ENCODE data around the gene PTPRN2.

Gene PTPRN2

DNA sequence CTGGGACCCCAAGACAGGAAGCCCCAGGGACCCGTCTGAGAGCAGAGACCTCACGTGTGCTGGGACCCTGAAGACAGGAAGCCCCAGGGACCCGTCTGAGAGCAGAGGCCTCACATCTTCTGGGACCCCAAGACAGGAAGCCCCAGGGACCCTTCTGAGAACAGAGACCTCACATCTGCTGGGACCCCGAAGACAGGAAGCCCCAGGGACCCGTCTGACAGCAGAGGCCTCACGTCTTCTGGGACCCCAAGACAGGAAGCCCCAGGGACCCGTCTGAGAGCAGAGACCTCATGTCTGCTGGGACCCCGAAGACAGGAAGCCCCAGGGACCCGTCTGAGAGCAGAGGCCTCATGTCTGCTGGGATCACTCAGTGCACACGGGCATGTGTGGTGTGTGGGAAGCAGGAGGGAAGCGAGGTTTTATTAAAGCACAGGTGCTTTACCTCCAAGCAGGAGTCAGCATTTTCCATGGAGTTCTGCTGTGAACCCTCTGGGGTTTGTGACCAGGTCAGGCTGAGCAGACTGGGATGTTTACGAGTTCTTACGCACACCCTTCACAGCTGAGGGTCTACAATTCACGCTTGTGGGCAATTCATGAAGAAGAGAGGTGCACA lies 660.2 kb downstream of the PTPRN2 start:
- Histone ChIP-seq H3K9ac (ENCODE audit: low read depth in 1 of 2, low read length in 2 of 2) (no peak overlapping the region), H3K36me3 (ENCODE audit: control insufficient read depth in 2 of 2, insufficient read depth in 2 of 2, low read length in 2 of 2) (no peaks in the 10 kb centered on the region), H3K27ac (ENCODE audit: low read depth in 2 of 2, low read length in 2 of 2) (no peak overlapping the region), H3K27me3 (ENCODE audit: control insufficient read depth in 2 of 2, insufficient read depth in 2 of 2, low read length in 2 of 2) (no peaks in the 10 kb centered on the region), H3K4me1 (ENCODE audit: control insufficient read depth in 2 of 2, insufficient read depth in 2 of 2, low read length in 2 of 2) (no peaks in the 10 kb centered on the region), H3K9me3 (ENCODE audit: control insufficient read depth in 2 of 2, low read length in 2 of 2) (no peaks in the 10 kb centered on the region), H3K4me3 (ENCODE audit: low read length in 2 of 2) (no peak overlapping the region)

- no peak overlapping the region for H3K4me3 ChIP-seq (ENCODE audit: low read length in 2 of 2)
- H3K9me3 ChIP-seq (ENCODE audit: control insufficient read depth in 2 of 2, low read length in 2 of 2) = no peaks in the 10 kb centered on the region
- H3K36me3 ChIP-seq (ENCODE audit: control insufficient read depth in 2 of 2, insufficient read depth in 2 of 2, low read length in 2 of 2) = no peaks in the 10 kb centered on the region
- no peaks in the 10 kb centered on the region for H3K27me3 ChIP-seq (ENCODE audit: control insufficient read depth in 2 of 2, insufficient read depth in 2 of 2, low read length in 2 of 2)
- H3K4me1 ChIP-seq (ENCODE audit: control insufficient read depth in 2 of 2, insufficient read depth in 2 of 2, low read length in 2 of 2) = no peaks in the 10 kb centered on the region
- no peak overlapping the region for H3K9ac ChIP-seq (ENCODE audit: low read depth in 1 of 2, low read length in 2 of 2)
- H3K27ac ChIP-seq (ENCODE audit: low read depth in 2 of 2, low read length in 2 of 2) = no peak overlapping the region
Measured at GRCh38 chr7:157926521-157927150, 661.0 kb downstream of the PTPRN2 start.

DNA sequence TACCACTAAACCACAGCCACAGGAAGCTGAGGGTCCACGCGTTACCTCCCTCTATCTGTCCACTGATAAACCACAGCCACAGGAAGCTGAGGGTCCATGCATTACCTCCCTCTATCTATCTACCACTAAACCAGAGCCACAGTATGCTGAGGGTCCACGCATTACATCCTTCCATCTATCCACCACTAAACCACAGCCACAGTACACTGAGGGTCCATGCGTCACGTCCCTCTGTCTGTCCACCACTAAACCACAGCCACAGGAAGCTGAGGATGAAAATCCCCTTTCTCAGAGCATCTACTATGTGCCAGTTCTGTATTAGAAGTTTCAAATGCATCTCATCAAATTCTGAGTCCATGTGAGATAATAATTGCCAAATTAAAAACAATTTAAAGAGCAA lies 661.5 kb downstream of the PTPRN2 start:
- Histone ChIP-seq H3K9ac (ENCODE audit: low read depth in 1 of 2, low read length in 2 of 2) (no peak overlapping the region), H3K9me3 (ENCODE audit: control insufficient read depth in 2 of 2, low read length in 2 of 2) (no peaks in the 10 kb centered on the region), H3K4me1 (ENCODE audit: control insufficient read depth in 2 of 2, insufficient read depth in 2 of 2, low read length in 2 of 2) (no peaks in the 10 kb centered on the region), H3K27ac (ENCODE audit: low read depth in 2 of 2, low read length in 2 of 2) (no peak overlapping the region), H3K27me3 (ENCODE audit: control insufficient read depth in 2 of 2, insufficient read depth in 2 of 2, low read length in 2 of 2) (no peaks in the 10 kb centered on the region), H3K4me3 (ENCODE audit: low read length in 2 of 2) (no peak overlapping the region), H3K36me3 (ENCODE audit: control insufficient read depth in 2 of 2, insufficient read depth in 2 of 2, low read length in 2 of 2) (no peaks in the 10 kb centered on the region)

DNA sequence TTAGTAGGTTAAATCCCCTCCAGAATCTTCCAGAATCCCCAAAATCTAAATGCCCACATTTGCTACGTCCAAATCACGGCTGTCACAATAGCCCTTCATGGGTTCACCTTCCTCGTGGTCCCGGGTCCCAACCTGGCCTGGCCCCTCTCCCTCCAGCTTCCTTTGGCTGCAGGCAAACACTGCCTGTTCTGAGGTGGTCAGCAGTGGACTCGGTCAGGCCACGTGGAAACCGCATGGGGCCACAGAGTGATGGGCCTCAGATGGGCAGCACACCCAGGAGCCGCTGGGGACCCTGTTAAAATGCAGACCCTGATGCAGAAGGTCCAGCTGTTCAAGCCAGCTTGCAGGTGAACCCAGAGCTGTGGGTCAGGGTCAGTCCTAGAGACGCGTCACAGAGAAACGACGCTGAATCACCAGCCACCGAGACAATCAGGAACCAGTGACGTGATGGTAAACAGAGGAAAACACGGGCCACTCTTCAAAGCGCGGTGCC lies 662.2 kb downstream of the PTPRN2 start:
- Histone ChIP-seq H3K27ac (ENCODE audit: low read depth in 2 of 2, low read length in 2 of 2) (no peak overlapping the region), H3K9me3 (ENCODE audit: control insufficient read depth in 2 of 2, low read length in 2 of 2) (no peaks in the 10 kb centered on the region), H3K27me3 (ENCODE audit: control insufficient read depth in 2 of 2, insufficient read depth in 2 of 2, low read length in 2 of 2) (no peaks in the 10 kb centered on the region), H3K4me1 (ENCODE audit: control insufficient read depth in 2 of 2, insufficient read depth in 2 of 2, low read length in 2 of 2) (no peaks in the 10 kb centered on the region), H3K36me3 (ENCODE audit: control insufficient read depth in 2 of 2, insufficient read depth in 2 of 2, low read length in 2 of 2) (no peaks in the 10 kb centered on the region), H3K9ac (ENCODE audit: low read depth in 1 of 2, low read length in 2 of 2) (no peak overlapping the region), H3K4me3 (ENCODE audit: low read length in 2 of 2) (no peak overlapping the region)

GRCh38 chr7:157923903-157924630 lies 663.6 kb downstream of the PTPRN2 start:
- no peaks in the 10 kb centered on the region for H3K4me1 ChIP-seq (ENCODE audit: control insufficient read depth in 2 of 2, insufficient read depth in 2 of 2, low read length in 2 of 2)
- H3K27me3 ChIP-seq (ENCODE audit: control insufficient read depth in 2 of 2, insufficient read depth in 2 of 2, low read length in 2 of 2) = no peaks in the 10 kb centered on the region
- H3K36me3 ChIP-seq (ENCODE audit: control insufficient read depth in 2 of 2, insufficient read depth in 2 of 2, low read length in 2 of 2) = no peaks in the 10 kb centered on the region
- H3K27ac ChIP-seq (ENCODE audit: low read depth in 2 of 2, low read length in 2 of 2) = no peak overlapping the region
- no peaks in the 10 kb centered on the region for H3K9me3 ChIP-seq (ENCODE audit: control insufficient read depth in 2 of 2, low read length in 2 of 2)
- no peak overlapping the region for H3K4me3 ChIP-seq (ENCODE audit: low read length in 2 of 2)
- H3K9ac ChIP-seq (ENCODE audit: low read depth in 1 of 2, low read length in 2 of 2) = no peak overlapping the region

- H3K36me3 ChIP-seq (ENCODE audit: control insufficient read depth in 2 of 2, insufficient read depth in 2 of 2, low read length in 2 of 2) = no peaks in the 10 kb centered on the region
- H3K27ac ChIP-seq (ENCODE audit: low read depth in 2 of 2, low read length in 2 of 2) = no peak overlapping the region
- no peaks in the 10 kb centered on the region for H3K4me1 ChIP-seq (ENCODE audit: control insufficient read depth in 2 of 2, insufficient read depth in 2 of 2, low read length in 2 of 2)
- H3K9me3 ChIP-seq (ENCODE audit: control insufficient read depth in 2 of 2, low read length in 2 of 2) = no peaks in the 10 kb centered on the region
- no peak overlapping the region for H3K9ac ChIP-seq (ENCODE audit: low read depth in 1 of 2, low read length in 2 of 2)
- no peak overlapping the region for H3K4me3 ChIP-seq (ENCODE audit: low read length in 2 of 2)
- no peaks in the 10 kb centered on the region for H3K27me3 ChIP-seq (ENCODE audit: control insufficient read depth in 2 of 2, insufficient read depth in 2 of 2, low read length in 2 of 2)
Measured at GRCh38 chr7:157922576-157922975, 665.0 kb downstream of the PTPRN2 start.

DNA sequence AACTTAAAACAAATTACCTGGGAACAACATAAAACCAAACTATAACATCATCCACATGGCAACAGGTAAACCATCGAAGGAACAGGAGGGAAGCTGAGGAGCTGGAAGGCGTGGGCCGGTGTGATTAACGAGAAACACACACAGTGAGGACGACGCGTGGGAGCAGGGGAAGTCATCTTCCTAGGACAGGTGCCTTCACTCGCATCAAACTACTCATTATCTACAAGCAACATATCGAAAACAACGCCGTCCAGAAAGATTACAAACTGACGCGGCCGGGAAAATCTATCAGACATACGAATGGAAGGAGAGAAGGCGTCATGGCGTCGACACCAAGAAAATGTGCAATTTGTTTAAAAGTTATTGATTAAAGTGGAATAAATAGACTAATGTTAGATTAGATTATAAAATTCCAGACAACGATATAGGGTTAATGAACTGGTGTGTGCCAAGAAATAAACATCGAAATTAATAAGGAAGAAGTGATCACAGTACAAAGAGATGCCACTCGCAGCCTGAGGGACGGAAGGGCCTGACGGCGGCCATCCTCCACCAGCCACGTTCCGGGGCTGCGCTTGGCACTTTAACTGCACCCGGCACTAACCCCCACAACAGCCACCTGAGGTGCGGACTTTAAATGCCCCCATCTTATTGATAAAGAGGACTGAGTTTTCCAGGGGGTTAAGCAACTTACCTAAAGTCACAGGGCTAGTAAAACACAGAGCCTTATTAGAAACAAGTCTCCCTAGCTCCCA lies 669.1 kb downstream of the PTPRN2 start:
- Histone ChIP-seq H3K9me3 (ENCODE audit: control insufficient read depth in 2 of 2, low read length in 2 of 2) (no peaks in the 10 kb centered on the region), H3K27me3 (ENCODE audit: control insufficient read depth in 2 of 2, insufficient read depth in 2 of 2, low read length in 2 of 2) (no peaks in the 10 kb centered on the region), H3K36me3 (ENCODE audit: control insufficient read depth in 2 of 2, insufficient read depth in 2 of 2, low read length in 2 of 2) (no peaks in the 10 kb centered on the region), H3K9ac (ENCODE audit: low read depth in 1 of 2, low read length in 2 of 2) (no peak overlapping the region), H3K27ac (ENCODE audit: low read depth in 2 of 2, low read length in 2 of 2) (no peak overlapping the region), H3K4me1 (ENCODE audit: control insufficient read depth in 2 of 2, insufficient read depth in 2 of 2, low read length in 2 of 2) (no peaks in the 10 kb centered on the region), H3K4me3 (ENCODE audit: low read length in 2 of 2) (no peak overlapping the region)

- no peak overlapping the region for H3K4me3 ChIP-seq (ENCODE audit: low read length in 2 of 2)
- H3K9ac ChIP-seq (ENCODE audit: low read depth in 1 of 2, low read length in 2 of 2) = no peak overlapping the region
- no peaks in the 10 kb centered on the region for H3K36me3 ChIP-seq (ENCODE audit: control insufficient read depth in 2 of 2, insufficient read depth in 2 of 2, low read length in 2 of 2)
- no peaks in the 10 kb centered on the region for H3K27me3 ChIP-seq (ENCODE audit: control insufficient read depth in 2 of 2, insufficient read depth in 2 of 2, low read length in 2 of 2)
- no peaks in the 10 kb centered on the region for H3K9me3 ChIP-seq (ENCODE audit: control insufficient read depth in 2 of 2, low read length in 2 of 2)
- H3K4me1 ChIP-seq (ENCODE audit: control insufficient read depth in 2 of 2, insufficient read depth in 2 of 2, low read length in 2 of 2) = no peaks in the 10 kb centered on the region
- no peak overlapping the region for H3K27ac ChIP-seq (ENCODE audit: low read depth in 2 of 2, low read length in 2 of 2)
Measured at GRCh38 chr7:157916946-157917640, 670.5 kb downstream of the PTPRN2 start.

DNA sequence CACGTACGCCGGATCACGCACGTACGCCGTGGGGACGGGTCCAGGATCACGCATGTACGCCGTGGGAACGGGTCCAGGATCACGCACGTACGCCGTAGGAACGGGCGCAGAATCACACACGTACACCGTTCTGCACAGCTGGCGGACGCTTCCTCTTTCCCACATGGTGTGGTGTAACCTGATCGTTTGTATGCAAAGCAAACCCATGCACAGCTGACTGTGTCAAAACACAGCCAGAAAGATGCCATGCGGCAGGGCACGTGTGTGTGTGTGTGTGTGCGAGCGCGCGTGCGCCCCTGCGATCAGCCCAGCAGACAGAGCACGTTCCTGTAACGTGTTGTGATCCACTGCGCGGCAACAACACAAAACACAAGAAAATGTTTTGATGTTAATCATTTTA lies 677.2 kb downstream of the PTPRN2 start:
- H3K4me1 ChIP-seq (ENCODE audit: control insufficient read depth in 2 of 2, insufficient read depth in 2 of 2, low read length in 2 of 2) = no peaks in the 10 kb centered on the region
- no peak overlapping the region for H3K9ac ChIP-seq (ENCODE audit: low read depth in 1 of 2, low read length in 2 of 2)
- H3K9me3 ChIP-seq (ENCODE audit: control insufficient read depth in 2 of 2, low read length in 2 of 2) = no peaks in the 10 kb centered on the region
- H3K27me3 ChIP-seq (ENCODE audit: control insufficient read depth in 2 of 2, insufficient read depth in 2 of 2, low read length in 2 of 2) = no peaks in the 10 kb centered on the region
- H3K27ac ChIP-seq (ENCODE audit: low read depth in 2 of 2, low read length in 2 of 2) = no peak overlapping the region
- no peak overlapping the region for H3K4me3 ChIP-seq (ENCODE audit: low read length in 2 of 2)
- no peaks in the 10 kb centered on the region for H3K36me3 ChIP-seq (ENCODE audit: control insufficient read depth in 2 of 2, insufficient read depth in 2 of 2, low read length in 2 of 2)
